Measurements from ENCODE around the gene B2M.

- TF ChIP-seq CTCF (IDR thresholded peaks at IDR 0.05; ENCODE audit: borderline replicate concordance, extremely low read depth, low read length, poor library complexity, severe bottlenecking) (no peak), EZH2 (IDR thresholded peaks at IDR 0.05; ENCODE audit: borderline replicate concordance, low read depth, low read length, severe bottlenecking) (no peak)
These were observed 23.6 kb downstream of the B2M start for GRCh38 chr15:44734839-44735481.

Measured in DND-41 (cell line).